SK-N-MC (cell line): ENCODE results near the gene DHODH.

Experiments
- DNase-seq: peaks from one replicate; pipeline ENCODE4 v3.0.0-alpha.2; 2011; ENCODE audit warnings: low read depth, low spot score
- H3K27ac ChIP-seq: fragments of 200-600 bp; sonication (generic); 2 replicates; pipeline ENCODE4 v1.5.1; 2016; ENCODE audit warnings: mixed run types
- H3K36me3 ChIP-seq: fragments of 200-600 bp; sonication (generic); 2 replicates; pipeline ENCODE4 v1.6.1; 2017; ENCODE audit warnings: antibody characterized with exemption, low read length, mixed read lengths; ENCODE audit not compliant: insufficient read depth
- H3K4me3 ChIP-seq: fragments of 200-600 bp; sonication (generic); 2 replicates; pipeline ENCODE4 v1.5.1; 2016
- H3K9ac ChIP-seq: fragments of 200-600 bp; sonication (generic); 2 replicates; pipeline ENCODE4 v1.8.0; 2017; ENCODE audit warnings: mixed run types, mixed read lengths; ENCODE audit not compliant: insufficient read length
- H3K9me3 ChIP-seq: fragments of 200-600 bp; sonication (generic); 2 replicates; pipeline ENCODE4 v1.6.1; 2017; ENCODE audit warnings: low read depth, mild to moderate bottlenecking, antibody characterized with exemption, low read length, moderate library complexity, mixed read lengths
- EZH2 ChIP-seq: fragments of 200-600 bp; sonication (generic); IDR thresholded peaks from one replicate; pipeline ENCODE4 v1.6.1; 2017; ENCODE audit warnings: antibody characterized with exemption
- FOXP2 ChIP-seq: optimal IDR thresholded peaks from 2 replicates; pipeline ENCODE3; 2011; ENCODE audit warnings: mild to moderate bottlenecking, moderate library complexity; ENCODE audit not compliant: insufficient read depth; ENCODE audit errors: extremely low read length, control extremely low read depth
- POLR2AphosphoS5 ChIP-seq: IDR thresholded peaks from 2 replicates; pipeline ENCODE4 v1.6.1; 2012; ENCODE audit warnings: mild to moderate bottlenecking, low read depth, low read length, borderline replicate concordance

The DHODH gene

DNA sequence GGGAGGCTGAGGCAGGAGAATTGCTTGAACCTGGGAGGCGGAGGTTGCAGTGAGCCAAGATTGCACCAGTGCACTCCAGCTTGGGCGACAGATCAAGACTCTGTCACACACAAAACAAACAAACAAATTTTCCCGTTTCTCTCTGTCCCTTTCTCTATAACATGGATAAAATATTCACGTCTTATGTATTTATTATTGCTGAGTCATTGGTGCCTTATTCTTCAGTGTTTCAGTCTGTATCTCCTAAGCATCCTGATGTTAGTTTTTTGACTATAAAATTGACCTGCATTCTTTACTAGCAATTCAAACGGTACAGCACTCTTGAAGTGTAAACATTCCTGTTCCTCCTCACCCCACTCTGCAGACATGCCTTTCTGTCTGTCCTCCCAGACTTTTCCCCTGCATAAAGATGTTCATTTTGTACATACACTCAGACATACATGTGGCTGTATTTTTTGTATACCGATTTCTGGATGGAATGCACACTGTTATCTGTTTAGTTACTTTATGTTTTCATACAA, 16.4 kb downstream of the DHODH start:
- Histone ChIP-seq H3K27ac (no peak overlapping the region), H3K36me3 (no peaks in the 10 kb centered on the region; the same call in 1 of the 2 replicates), H3K4me3 (no peak overlapping the region), H3K9ac (no peak overlapping the region), H3K9me3 (no peaks in the 10 kb centered on the region)
- no peak for TF ChIP-seq FOXP2
- no peak for TF ChIP-seq POLR2AphosphoS5
- no peak for TF ChIP-seq EZH2
- DNase-seq: no peak

DNA sequence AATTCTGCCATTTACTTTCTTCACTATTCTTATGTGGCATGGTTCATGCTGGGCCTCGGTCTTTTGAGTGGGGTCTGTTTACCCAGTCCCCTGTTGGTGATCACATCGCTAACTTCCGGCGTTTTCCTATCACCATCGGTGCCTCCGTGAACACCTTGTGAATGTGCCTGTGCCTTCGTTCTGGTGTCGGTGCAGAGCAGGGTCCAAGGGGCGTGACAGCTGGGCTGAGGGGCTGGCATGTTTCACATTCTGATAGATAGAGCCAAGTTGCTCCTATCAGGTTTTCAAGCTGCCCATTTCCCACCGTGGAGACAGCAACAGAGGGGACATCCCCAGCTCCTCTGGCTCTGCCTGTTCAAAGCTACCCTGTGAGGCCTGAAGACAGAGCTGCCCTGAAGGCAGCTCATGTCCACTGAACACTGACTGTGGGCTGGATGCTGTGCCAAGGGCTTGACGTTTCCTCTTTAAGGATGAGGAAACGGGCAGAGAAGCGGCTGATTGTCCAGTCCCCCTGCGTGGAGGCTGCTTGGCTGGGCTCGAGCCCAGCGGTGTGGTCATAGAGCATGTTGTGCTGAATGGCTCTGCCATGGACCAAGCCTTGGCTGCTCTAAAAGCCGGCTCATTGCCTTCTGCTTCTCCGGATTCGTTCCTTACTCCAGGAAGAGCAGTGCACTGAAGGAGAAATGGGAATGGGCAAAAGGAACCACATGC, 17.0 kb downstream of the DHODH start:
- no peaks in the 10 kb centered on the region; the same call in 1 of the 2 replicates for H3K36me3 ChIP-seq
- no peaks in the 10 kb centered on the region for H3K9me3 ChIP-seq
- no peak for TF ChIP-seq POLR2AphosphoS5
- TF ChIP-seq EZH2: no peak
- TF ChIP-seq FOXP2: no peak
- DNase-seq: no peak
- H3K9ac ChIP-seq: no peak overlapping the region
- H3K27ac ChIP-seq: no peak overlapping the region
- no peak overlapping the region for H3K4me3 ChIP-seq

DNA sequence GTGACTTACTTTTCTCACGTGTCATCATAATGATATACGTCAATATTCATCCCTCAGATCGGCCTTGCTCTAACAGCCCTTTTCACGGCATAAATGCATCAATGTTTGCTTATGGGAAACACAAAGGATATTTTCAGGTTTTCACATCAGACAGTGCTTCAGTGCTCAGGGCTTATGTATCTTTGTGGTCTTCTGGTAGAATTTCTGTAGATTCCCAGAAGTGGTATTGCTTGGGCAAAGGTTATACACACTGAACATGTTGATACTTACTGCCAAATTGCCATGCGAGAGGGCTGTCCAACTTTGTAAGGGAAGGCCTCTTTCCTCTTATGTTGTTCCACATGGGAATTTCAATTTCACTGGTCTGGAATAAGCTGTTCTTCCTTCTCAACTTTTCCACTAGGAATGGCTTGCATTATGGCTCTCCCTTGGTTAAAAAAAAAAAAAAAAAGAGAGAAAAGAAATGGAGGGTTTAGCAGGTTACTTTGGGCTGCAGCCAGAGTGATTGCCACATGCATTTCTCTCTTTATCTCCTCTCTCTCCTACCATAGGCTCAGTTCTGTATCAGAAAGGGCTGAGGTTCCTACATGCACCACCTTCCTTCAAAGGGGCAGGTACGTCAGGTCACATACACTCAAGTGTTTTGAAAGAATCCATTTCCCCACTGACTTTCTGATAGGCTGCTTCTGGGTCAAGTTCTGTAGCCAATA, 19.3 kb downstream of the DHODH start:
- H3K9ac ChIP-seq: no peak overlapping the region
- H3K36me3 ChIP-seq: no peaks in the 10 kb centered on the region; the same call in 1 of the 2 replicates
- no peaks in the 10 kb centered on the region for H3K9me3 ChIP-seq
- no peak for DNase-seq
- TF ChIP-seq FOXP2: no peak
- H3K27ac ChIP-seq: no peak overlapping the region
- no peak overlapping the region for H3K4me3 ChIP-seq

DNA sequence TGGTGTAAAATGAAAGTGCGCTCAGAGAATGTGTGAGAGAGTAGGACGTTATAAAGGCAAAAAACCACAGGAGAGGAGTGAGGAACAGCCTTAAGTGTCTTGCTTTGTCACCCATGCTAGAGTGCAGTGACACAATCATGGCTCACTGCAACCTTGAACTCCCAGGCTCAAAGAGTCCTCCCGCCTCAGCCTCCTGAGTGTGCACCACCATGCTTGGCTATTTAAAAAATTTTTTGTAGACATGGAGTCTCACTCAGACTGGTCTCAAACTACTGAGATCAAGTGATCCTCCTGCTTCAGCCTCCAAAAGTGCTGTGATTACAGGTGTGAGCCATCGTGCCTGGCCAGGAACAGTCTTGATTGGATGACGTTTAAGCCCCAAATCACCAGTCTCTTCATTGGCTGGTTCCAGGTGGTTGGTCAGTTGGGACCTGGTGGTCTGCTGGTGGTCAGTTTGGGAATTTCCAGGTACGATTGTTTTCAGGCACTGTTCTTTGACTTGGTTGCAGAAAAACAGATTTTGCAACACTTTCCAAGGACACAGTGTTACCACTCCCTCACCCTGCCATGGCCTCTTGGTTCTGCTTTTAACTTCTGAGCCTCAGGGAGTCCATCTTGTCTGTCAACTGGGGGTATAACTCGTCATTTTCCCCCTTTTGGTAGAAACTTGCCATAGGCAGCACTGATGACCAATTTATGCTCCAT, 21.2 kb downstream of the DHODH start:
- no peak overlapping the region for H3K27ac ChIP-seq
- no peaks in the 10 kb centered on the region; the same call in 1 of the 2 replicates for H3K36me3 ChIP-seq
- no peak for TF ChIP-seq POLR2AphosphoS5
- no peak overlapping the region for H3K4me3 ChIP-seq
- no peaks in the 10 kb centered on the region for H3K9me3 ChIP-seq
- no peak overlapping the region for H3K9ac ChIP-seq
- DNase-seq: no peak

DNA sequence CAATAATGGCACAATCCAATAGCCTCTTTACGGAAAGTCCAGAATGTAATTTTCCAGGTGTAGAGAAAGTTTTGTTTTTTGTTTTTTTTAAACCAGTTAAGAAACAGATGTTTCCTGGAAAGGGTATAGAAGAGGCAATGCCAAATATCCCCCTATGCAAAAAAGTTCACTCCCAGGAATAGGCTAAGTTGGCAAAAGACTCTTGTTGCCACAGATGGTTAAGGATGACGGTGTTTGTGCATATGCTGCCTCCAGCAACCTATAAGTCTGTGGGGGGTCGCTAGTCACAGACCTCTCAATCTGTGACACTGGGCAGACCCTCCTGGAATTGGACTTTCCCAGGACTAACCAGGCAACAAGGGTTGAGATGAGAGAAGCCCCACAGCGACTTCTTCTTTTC, 24.9 kb downstream of the DHODH start:
- Histone ChIP-seq H3K4me3 (no peak overlapping the region), H3K27ac (no peak overlapping the region), H3K36me3 (no peaks in the 10 kb centered on the region), H3K9me3 (no peaks in the 10 kb centered on the region), H3K9ac (no peak overlapping the region)
- no peak for TF ChIP-seq FOXP2
- no peak for DNase-seq

DNA sequence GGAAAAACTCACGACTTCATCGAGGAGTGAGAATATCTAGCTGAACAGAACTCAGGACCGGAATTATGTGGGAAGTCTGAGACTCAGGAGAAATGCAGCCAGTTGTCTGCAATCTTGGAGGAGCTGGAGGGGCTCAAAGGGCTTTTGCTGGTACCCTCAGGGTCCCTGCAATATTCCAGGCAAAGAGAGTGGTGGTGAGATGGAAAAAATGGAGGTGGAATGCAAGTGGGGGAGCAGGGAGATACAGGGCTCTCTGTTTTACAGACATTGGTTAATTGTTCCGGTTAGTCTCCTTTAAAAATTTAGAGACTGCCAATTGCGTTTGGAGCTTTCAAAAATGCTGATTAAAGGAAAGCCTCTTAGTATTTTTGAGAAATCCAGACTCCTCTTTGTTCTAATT, 27.6 kb downstream of the DHODH start:
- Histone ChIP-seq H3K4me3 (0 out of 2 replicates have a peak overlapping the region, but pooled peaks have one; percentile 25), H3K27ac (no peak overlapping the region), H3K36me3 (no peaks in the 10 kb centered on the region), H3K9ac (no peak overlapping the region), H3K9me3 (no peaks in the 10 kb centered on the region)
- no peak for DNase-seq
- no peak for TF ChIP-seq POLR2AphosphoS5
- no peak for TF ChIP-seq EZH2
- no peak for TF ChIP-seq FOXP2

DNA sequence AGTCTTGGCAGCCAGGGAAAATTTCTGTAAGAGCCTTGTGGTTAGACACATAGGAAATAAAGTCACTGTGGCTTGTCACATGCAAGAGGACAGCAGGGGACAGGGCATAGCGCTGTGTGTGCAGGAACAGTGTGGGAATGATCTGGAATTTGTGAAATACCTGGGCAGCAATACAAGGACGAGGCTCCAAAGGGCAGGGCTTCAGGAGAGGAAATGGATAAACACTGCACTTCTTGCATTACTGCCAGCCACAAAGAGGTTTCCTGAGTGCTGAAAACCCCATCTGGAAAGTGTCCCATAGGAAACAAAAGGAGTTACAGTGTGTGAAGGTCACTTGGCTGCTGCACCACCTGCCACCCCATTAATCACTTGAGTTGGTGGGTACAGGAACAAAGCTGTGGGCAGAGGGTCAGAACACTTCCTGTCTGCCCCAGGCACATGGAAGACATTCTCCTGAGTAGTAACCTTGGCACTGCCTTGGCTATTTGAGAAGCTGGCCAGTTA, 33.7 kb downstream of the DHODH start:
- Histone ChIP-seq H3K9me3 (no peaks in the 10 kb centered on the region), H3K27ac (no peak overlapping the region)
- no peak for DNase-seq

DNA sequence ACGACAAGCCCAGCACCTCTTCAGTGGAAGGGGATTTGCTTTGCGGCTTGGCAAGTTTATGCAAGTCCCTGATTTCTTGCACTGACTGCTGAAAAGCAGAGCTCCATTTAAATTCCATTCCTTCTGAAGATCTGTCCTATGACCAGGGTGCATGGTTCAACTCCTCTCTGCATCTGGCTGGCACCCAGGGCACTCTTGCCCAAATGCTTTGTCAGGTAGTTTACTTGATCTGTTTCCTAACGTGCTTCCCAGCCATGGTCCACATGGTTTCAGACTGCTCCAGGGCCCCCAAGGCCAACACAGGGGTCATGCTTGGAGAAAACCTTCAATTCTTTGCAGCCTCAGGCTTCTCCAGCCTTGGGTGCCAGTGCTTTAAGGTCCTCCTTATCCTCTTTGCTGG, 34.5 kb downstream of the DHODH start:
- TF ChIP-seq EZH2: no peak
- TF ChIP-seq FOXP2: no peak
- no peaks in the 10 kb centered on the region for H3K9me3 ChIP-seq
- H3K36me3 ChIP-seq: no peaks in the 10 kb centered on the region
- no peak for DNase-seq
- no peak overlapping the region for H3K9ac ChIP-seq
- H3K27ac ChIP-seq: no peak overlapping the region
- H3K4me3 ChIP-seq: no peak overlapping the region

More for the DNA sequence above, 33.7 kb downstream of the DHODH start:
- Histone ChIP-seq H3K4me3 (no peak overlapping the region), H3K36me3 (no peaks in the 10 kb centered on the region), H3K9ac (no peak overlapping the region)
- no peak for TF ChIP-seq FOXP2
- no peak for TF ChIP-seq EZH2
- TF ChIP-seq POLR2AphosphoS5: no peak
